Esophagus muscularis mucosa (tissue), 4 donors: ENCODE results near the gene TMEM86B.

Source experiments
- CTCF ChIP-seq, 3 experiments: fragments of 200-600 bp in 2 of 3; fragments of 450-650 bp in 1 of 3; sonication (generic) in 2 of 3; IDR thresholded peaks; one replicate each; pipeline ENCODE4 v1.5.1; 2017 to 2019; ENCODE audit warnings: antibody characterized with exemption in 3 of 3, mild to moderate bottlenecking in 2 of 3, moderate library complexity in 1 of 3
- EP300 ChIP-seq: sonication (generic); formaldehyde crosslinking; IDR thresholded peaks from one replicate; pipeline ENCODE4 v1.6.1; 2017; ENCODE audit warnings: antibody characterized with exemption
- POLR2AphosphoS5 ChIP-seq, 2 donors: sonication (generic); formaldehyde crosslinking; IDR thresholded peaks; one replicate each; pipeline ENCODE4 v1.6.1; 2017; ENCODE audit warnings: antibody characterized with exemption in 2 of 2

GRCh38 chr19:55241143-55241934, 12.8 kb upstream of the TMEM86B start:
- TF ChIP-seq CTCF (IDR thresholded peaks at IDR 0.05) = no peak
- no peak for TF ChIP-seq POLR2AphosphoS5 (IDR thresholded peaks at IDR 0.05)
- no peak for TF ChIP-seq EP300
